AG04450 (cell line): ENCODE measurements around the gene RNFT1. TPM values are rescaled to one million over a fixed set of nuclear protein-coding genes. Genes with fewer than 3 reads are reported as not detected.
"Not testable (repeated sequence)": the region's sequence is repeated elsewhere in the genome, so short reads cannot be mapped to it uniquely, and the experiment has no call there.

Source experiments
- CTCF ChIA-PET: fragments of 300-600, 350-600 bp; formaldehyde crosslinking; extraction: SDS; loops from one replicate; lab custom pipeline; 2022; ENCODE audit warnings: antibody characterized with exemption, inconsistent platforms; lab: Charles Lee
- POLR2A ChIA-PET: fragments of 350-600 bp; formaldehyde crosslinking; extraction: SDS; loops from one replicate; lab custom pipeline; 2021; ENCODE audit warnings: antibody characterized with exemption, inconsistent platforms; lab: Yijun Ruan, JAX
- DNase-seq: peaks from one replicate; pipeline ENCODE4 v3.0.0-alpha.2; 2011; ENCODE audit warnings: low read depth, low spot score
- H3K27ac ChIP-seq: one replicate; pipeline ENCODE4 v1.5.1; 2012; ENCODE audit warnings: low read depth, low read length, control low read depth
- H3K27me3 ChIP-seq: one replicate; pipeline ENCODE4 v1.6.0; 2012; ENCODE audit warnings: low read length; ENCODE audit not compliant: control insufficient read depth, insufficient read depth
- H3K4me3 ChIP-seq: 2 replicates; pipeline ENCODE4 v1.5.1; 2011; ENCODE audit warnings: mild to moderate bottlenecking, low read depth, low read length, control low read depth
- H3K9me3 ChIP-seq: 2 replicates; pipeline ENCODE4 v1.5.1; 2012; ENCODE audit warnings: low read length; ENCODE audit not compliant: control insufficient read depth, insufficient read depth
- polyA plus RNA-seq: library from polyadenylated mRNA; depleted of rRNA; stranded (reverse); fragments of >200 nt; gene quantifications from 2 replicates; pipeline ENCODE4 v1.2.3, GENCODE V29; 2011; rRNA removed
- small RNA-seq: library from RNA; depleted of rRNA; stranded (forward); fragments of <200 nt; gene quantifications from one replicate; pipeline ENCODE3, GENCODE V24; 2012; ENCODE audit warnings: low read depth; ENCODE audit not compliant: insufficient read length
- TF ChIP-seq, protein P1 (sequence below): IDR thresholded peaks from 2 replicates; pipeline ENCODE4 v1.5.1; 2011; ENCODE audit warnings: low read depth, low read length, control low read depth, inconsistent platforms

RNFT1 gene
- polyA plus RNA-seq, 1 experiment: 20.8 TPM

DNA sequence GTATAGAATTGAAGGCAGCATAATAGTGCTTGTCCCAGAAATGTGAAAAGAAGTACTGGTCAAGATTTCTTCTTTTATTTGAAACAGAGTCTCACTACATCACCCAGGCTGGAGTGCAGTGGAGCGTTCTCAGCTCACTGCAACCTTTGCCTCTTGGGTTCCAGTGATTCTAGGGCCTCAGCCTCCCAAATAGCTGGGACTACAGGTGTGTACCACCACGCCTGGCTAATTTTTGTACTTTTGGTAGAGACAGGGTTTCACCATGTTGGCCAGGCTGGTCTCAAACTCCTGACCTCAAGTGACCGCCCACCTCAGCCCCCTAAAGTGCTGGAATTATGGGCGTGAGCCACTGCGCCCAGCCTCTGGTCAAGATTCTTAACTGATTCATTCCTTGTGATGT lies 43.9 kb downstream of the RNFT1 start:
- H3K27ac ChIP-seq, POLR2A ChIA-PET, H3K27me3 ChIP-seq, H3K9me3 ChIP-seq, H3K4me3 ChIP-seq, DNase-seq: not testable (repeated sequence)
- CTCF ChIA-PET: interaction anchor here (1.8 kb wide), 1 partner anchor 117 kb away, joined by 9 read pairs; no protein-coding TSS in a partner anchor

DNA sequence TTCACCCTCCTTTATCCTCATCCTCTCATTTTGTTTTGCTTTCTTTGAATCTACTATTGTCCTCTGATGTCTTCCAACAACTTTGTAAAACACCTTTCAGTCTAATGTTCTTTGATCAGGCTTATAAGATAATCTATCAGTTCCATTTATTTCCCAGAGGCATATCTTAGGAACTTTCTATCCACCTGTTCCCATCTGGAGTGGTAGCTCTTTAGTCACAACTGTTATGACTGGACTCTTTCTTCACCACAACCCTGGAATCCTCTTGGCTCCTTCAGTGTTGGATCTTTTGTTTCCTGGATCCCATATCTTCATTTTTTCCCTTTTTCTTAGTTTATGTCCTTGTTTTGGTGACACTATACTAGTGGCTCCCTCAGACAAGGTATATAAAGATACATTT lies 48.1 kb downstream of the RNFT1 start:
- no peak overlapping the region for H3K27ac ChIP-seq
- TF ChIP-seq, protein P1, sequence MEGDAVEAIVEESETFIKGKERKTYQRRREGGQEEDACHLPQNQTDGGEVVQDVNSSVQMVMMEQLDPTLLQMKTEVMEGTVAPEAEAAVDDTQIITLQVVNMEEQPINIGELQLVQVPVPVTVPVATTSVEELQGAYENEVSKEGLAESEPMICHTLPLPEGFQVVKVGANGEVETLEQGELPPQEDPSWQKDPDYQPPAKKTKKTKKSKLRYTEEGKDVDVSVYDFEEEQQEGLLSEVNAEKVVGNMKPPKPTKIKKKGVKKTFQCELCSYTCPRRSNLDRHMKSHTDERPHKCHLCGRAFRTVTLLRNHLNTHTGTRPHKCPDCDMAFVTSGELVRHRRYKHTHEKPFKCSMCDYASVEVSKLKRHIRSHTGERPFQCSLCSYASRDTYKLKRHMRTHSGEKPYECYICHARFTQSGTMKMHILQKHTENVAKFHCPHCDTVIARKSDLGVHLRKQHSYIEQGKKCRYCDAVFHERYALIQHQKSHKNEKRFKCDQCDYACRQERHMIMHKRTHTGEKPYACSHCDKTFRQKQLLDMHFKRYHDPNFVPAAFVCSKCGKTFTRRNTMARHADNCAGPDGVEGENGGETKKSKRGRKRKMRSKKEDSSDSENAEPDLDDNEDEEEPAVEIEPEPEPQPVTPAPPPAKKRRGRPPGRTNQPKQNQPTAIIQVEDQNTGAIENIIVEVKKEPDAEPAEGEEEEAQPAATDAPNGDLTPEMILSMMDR: no peak
- no peak for DNase-seq
- no peaks in the 10 kb centered on the region for H3K27me3 ChIP-seq
- CTCF ChIA-PET: interaction anchor here (0.7 kb wide), 1 partner anchor 120 kb away, joined by 4 read pairs; no protein-coding TSS in a partner anchor
- H3K9me3 ChIP-seq: no peaks in the 10 kb centered on the region
- POLR2A ChIA-PET: no interaction called here
- H3K4me3 ChIP-seq: no peak overlapping the region

DNA sequence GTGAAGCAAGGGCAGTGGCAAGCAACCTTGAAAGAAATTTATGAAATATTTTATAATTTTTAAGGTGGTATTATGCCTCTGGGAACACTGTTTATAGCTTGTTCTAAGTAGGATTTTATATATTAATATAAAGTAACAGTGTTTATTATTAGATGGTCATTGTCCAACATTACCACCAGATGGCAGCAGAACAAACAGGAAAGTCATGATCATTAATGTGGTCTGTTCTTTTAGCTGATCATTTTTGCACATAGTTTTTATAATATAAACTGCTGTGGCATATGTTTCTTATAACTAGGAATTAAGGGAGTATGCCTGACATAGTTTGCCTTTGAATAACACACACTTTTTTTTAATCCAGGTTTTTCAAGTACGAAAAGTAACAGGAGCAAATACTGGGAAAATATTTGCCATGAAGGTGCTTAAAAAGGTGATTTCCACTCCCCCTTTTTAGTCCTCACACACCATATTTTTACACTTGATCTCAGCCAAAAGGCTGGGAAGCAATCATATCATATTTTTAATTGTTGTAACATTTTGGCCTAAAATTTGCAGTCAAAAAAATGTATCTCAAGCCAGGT lies 50.2 kb downstream of the RNFT1 start:
- no peak for DNase-seq

DNA sequence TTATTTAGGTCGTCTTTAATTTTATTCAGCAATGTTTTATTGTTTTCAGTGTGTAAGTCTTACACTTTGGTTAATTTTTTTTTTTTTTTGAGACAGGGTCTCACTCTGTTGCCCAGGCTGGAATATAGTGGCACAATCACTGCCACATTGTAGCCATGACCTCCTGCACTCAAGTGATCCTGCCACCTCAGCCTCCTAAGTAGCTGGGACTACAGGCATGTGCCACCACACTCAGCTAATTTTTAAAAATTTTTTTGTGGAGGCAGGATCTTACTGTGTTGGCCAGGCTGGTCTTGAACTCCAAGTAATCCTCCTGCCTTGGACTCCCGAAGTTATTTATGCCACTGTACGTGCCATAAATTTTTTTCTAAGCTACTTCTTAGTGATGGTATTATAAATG lies 57.1 kb downstream of the RNFT1 start:
- Histone ChIP-seq H3K4me3 (no peak overlapping the region), H3K27me3 (no peaks in the 10 kb centered on the region), H3K9me3 (no peaks in the 10 kb centered on the region), H3K27ac (no peak overlapping the region)
- CTCF ChIA-PET: interaction anchor here (0.6 kb wide), 1 partner anchor 140 kb away, joined by 3 read pairs; no protein-coding TSS in a partner anchor
- no peak for DNase-seq
- TF ChIP-seq, protein P1: no peak
- POLR2A ChIA-PET: no interaction called here

More for the DNA sequence above, 50.2 kb downstream of the RNFT1 start:
- ChIA-PET CTCF (interaction anchor here (0.6 to 5.6 kb wide), 35 partner anchors 10 to 603 kb away, joined by 3 to 77 read pairs (median 5); partner anchors contain the start of gene RNFT1), POLR2A (interaction anchor here (0.6 to 0.7 kb wide), 2 partner anchors 51 to 71 kb away, joined by 3 to 9 read pairs; no protein-coding TSS in a partner anchor)
- no peak overlapping the region for H3K4me3 ChIP-seq
- TF ChIP-seq, protein P1: peak; percentile 59
- H3K27me3 ChIP-seq: no peaks in the 10 kb centered on the region
- H3K27ac ChIP-seq: no peak overlapping the region
- H3K9me3 ChIP-seq: no peaks in the 10 kb centered on the region

DNA sequence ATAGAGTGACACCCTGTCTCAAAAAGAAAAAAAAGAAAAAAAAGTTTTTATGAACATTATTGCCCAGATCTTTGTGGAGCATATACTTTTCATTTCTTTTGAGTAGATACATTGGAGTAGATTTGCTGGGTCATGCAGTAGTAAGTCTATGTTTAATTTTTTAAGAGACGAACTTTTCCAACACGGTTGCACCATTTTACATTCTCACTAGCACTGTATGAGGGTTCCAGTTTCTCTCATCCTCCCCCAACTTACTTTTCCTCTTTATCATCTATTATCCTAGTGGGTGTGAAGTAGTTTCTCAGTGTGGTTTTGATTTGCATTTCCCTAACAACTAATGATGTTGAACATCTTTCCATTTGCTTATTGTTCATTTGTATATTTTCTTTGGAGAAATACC lies 61.1 kb downstream of the RNFT1 start:
- no peak for DNase-seq
- Histone ChIP-seq H3K9me3 (no peaks in the 10 kb centered on the region), H3K27me3 (no peaks in the 10 kb centered on the region), H3K27ac (no peak overlapping the region), H3K4me3 (no peak overlapping the region)
- ChIA-PET CTCF (interaction anchor here (3.5 kb wide), 1 partner anchor 11 kb away, joined by 32 read pairs; no protein-coding TSS in a partner anchor), POLR2A (no interaction called here)
- TF ChIP-seq, protein P1: no peak

Small RNA genes lying within 50 kb of the gene (small RNA-seq; reads per million reads assigned to genes)
- not detected for gene RPS29P21

Other genes with a start within 250 kb of the RNFT1 start
- gene TUBD1, start 71.8 kb downstream of the RNFT1 start, polyA plus RNA-seq: 3.9 and 5.1 TPM in 2 replicates
- gene RPS6KB1, start 71.6 kb downstream of the RNFT1 start, polyA plus RNA-seq: 19.1 and 21.9 TPM in 2 replicates
- 23.5 and 23.7 TPM in 2 replicates for gene HEATR6, start 114.2 kb upstream of the RNFT1 start, polyA plus RNA-seq
- not detected in 2 replicates for gene CA4, start 185.2 kb upstream of the RNFT1 start, polyA plus RNA-seq